Measurements from ENCODE around the gene CASP3.
"Not testable (repeated sequence)": the region's sequence is repeated elsewhere in the genome, so short reads cannot be mapped to it uniquely, and the experiment has no call there.

The CASP3 gene

GRCh38 chr4:184591747-184592270, 57.4 kb downstream of the CASP3 start:
- DNase-seq = not testable (repeated sequence)

- no peak for DNase-seq
Measured at GRCh38 chr4:184591070-184591677, 58.1 kb downstream of the CASP3 start.

DNA sequence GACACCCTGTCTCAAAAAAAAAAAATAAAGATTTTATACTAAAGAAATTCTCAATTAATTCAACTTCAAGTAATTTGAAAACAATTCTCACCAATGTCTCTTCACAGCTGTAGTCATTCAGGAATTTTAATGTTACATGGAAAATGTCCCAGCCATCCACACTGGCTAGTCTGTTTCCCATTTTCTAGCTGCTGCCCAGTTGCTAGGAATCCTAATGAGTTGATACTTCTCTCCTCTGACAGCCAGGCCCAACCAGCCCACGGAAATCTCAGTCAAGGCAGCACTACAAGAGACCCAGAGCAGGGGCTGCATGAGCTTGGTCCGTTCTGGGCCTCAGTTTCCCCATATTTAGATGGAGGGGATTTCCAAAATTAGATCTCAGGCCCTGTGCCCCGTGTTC, 59.1 kb downstream of the CASP3 start:
- DNase-seq = no peak

DNA sequence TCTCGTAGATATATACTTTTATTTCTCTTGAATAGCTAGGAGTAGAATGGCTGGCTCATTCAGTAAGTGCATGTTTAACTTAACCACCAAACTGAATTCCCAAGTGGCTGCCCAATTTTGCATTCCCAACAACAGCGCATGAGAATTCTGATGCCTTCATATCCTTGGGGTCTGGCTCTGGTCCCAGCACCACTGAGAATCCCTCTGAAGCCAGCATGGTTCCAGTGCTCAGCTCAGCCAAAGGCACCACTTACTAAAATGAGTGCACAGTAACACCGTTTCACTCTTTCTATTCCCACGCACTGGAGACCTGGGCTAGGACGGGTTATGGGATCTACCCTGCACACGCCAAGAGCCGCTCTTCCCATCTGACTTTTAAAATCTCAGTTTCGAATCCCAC, 60.4 kb downstream of the CASP3 start:
- no peak for DNase-seq

DNA sequence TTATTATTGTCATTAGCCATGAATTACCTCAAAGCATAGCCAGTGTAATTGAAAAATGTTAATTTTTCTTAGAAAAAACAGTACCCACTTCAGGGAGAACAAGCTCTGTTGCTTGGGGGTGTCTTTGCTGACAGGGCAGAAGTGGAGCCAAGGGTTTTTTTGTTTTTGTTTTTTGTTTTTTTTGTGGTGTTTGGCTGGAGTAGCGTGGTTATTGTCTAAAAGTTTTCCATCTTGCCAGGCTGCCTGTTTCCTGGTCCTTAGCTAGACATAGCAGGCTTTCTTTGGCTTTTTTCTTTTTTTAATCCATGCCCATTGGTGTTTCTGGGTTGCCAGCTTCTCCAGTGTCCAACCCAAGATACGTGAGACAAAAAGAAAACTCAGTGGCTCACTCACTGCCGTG, 61.5 kb downstream of the CASP3 start:
- DNase-seq = no peak

DNA sequence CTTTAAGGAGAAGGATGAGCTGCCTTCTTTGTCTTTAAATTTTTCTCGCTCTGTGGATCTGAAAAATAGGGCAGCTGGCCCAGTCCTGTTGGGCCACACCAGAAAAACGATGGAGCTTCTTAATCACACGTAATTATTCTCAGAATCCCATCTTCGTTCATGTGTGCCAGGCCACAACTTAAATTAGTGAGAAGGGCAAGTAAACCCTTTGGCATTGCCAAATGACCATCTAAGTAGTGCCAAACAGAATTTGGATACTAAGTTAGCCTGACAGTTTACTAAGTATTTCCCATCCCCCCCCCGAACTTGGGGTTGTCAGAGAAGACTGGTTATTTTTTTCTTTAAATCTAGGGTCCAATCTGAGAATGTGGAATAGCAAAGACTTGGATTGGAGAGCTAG, 62.0 kb downstream of the CASP3 start:
- DNase-seq = no peak

DNA sequence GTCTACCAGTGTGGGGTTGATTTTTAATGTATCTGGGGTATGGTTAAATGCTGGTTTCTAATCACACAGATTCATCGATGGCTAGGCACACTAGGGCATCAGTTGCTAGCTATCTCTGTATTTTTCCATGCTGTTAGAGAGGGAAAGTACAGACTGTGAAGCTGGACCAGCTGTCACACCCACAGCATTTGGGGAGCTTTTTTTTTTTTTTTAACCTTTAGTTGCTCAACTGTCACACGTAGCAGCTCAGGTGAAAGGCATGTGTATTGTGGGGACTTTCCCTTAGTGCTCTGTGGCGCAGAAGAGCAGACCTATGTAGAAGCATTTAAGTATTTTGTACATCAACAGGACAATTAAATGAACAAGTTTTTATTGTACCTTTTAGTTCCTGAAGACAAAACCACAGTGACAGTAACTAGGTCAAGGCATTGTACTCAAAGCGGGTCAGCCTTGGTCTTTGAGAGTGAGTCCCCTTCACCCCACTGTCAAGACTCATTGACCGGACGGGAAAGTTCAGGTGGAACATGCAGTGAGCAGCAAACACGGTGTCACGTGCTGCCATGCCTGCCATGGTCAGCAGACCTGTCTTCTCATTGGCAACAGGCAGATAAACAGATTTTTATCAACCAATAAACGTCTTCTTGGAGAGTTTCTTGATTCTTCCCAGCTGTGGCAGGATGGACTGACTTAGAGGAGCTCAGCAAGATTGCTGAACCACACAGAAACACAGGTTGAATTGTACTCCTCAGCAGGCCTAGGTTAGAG, 65.3 kb downstream of the CASP3 start:
- DNase-seq = no peak

Data from GDM1 (cell line).